T-helper 2 cell treated with Interferon-gamma antibody and Interleukin-4, amounts not matched to agents 5 μg/mL and 100 μg/mL, for 36 hours (primary cell): ENCODE results near the gene KCNJ5.
"Not testable (repeated sequence)": the region's sequence is repeated elsewhere in the genome, so short reads cannot be mapped to it uniquely, and the experiment has no call there.

Source experiments
- DNase-seq: peaks from one replicate; pipeline ENCODE4 v3.0.0; 2021; ENCODE audit warnings: low spot score
- H3K27ac Mint-ChIP-seq: one replicate; pipeline ENCODE4 v1.8.0; 2021; ENCODE audit warnings: mild to moderate bottlenecking, mixed read lengths
- H3K27me3 Mint-ChIP-seq: one replicate; pipeline ENCODE4 v1.8.0; 2021; ENCODE audit warnings: low read depth, mixed read lengths
- H3K36me3 Mint-ChIP-seq: one replicate; pipeline ENCODE4 v1.8.0; 2021; ENCODE audit warnings: low read depth, mixed read lengths
- H3K4me1 Mint-ChIP-seq: one replicate; pipeline ENCODE4 v1.8.0; 2021; ENCODE audit warnings: low read depth, mixed read lengths
- H3K4me3 Mint-ChIP-seq: one replicate; pipeline ENCODE4 v1.8.0; 2022; ENCODE audit warnings: mild to moderate bottlenecking, moderate library complexity, mixed read lengths
- H3K9me3 Mint-ChIP-seq: one replicate; pipeline ENCODE4 v1.8.0; 2021; ENCODE audit warnings: mixed read lengths

KCNJ5 gene

DNA sequence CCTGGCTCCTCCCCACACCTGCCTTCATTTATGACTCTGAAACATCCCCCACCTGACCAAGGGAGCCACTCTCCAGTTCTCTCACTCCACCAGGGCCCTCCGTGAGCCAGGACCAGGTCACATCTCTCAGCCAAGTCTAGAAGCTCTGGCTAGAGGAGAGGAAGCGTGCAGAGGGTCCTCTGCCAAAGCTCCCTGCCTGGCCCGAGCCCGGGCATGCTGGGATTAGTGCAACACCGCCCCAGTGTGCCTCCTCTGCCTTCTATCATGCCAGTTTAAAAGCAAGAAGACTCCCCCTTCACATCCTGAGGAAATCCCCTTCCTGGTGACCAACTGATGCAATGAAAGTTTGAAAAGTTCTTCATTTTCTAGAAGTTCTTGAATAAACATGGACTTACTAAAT is 28.1 kb downstream of the KCNJ5 start:
- H3K9me3 Mint-ChIP-seq: no peaks in the 10 kb centered on the region
- H3K4me3 Mint-ChIP-seq: no peak overlapping the region
- peaks cover 7% of the 10 kb centered on the region for H3K27me3 Mint-ChIP-seq
- DNase-seq: no peak
- no peaks in the 10 kb centered on the region for H3K36me3 Mint-ChIP-seq
- no peaks in the 10 kb centered on the region for H3K4me1 Mint-ChIP-seq
- H3K27ac Mint-ChIP-seq: no peak overlapping the region

DNA sequence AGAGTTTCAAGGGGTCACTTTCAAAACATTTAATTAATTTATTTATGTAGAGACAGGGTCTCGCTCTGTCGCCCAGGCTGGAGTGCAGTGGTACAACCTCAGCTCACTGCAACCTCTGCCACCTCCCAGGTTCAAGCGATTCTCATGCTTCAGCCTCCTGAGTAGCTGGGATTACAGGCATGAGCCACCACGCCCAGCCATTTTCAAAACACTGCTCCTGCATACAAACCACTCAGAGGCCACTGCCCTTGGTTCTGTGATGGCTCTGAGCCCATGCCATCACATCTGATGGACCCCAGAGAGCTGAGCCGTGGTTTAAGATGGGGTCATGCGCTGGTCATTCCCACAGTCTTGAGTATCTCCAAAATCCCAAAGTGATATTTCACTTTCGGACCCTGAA is 28.5 kb downstream of the KCNJ5 start:
- H3K4me3 Mint-ChIP-seq, DNase-seq, H3K27ac Mint-ChIP-seq, H3K36me3 Mint-ChIP-seq, H3K9me3 Mint-ChIP-seq, H3K27me3 Mint-ChIP-seq, H3K4me1 Mint-ChIP-seq: not testable (repeated sequence)

DNA sequence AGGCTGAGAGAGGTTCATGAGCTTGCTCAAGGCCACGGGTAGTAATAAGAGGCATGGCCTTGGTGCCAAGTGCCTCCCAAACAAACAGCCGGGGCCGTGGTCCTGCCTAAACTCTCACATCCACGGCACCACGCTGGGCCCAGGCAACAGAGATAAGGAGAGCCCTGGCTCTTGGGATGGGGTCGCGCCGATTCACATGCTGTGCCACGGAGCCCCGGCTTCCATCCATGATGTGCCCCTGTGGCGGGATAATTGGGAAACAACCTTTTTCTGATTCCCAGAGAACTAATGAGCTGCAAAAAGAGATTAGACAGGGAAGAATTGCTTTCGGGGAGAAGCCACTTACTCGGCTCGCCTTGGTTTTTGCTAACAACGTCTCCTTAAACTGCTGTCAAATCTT is 29.5 kb downstream of the KCNJ5 start:
- no peaks in the 10 kb centered on the region for H3K9me3 Mint-ChIP-seq
- H3K4me1 Mint-ChIP-seq: no peaks in the 10 kb centered on the region
- H3K27me3 Mint-ChIP-seq: peaks cover 7% of the 10 kb centered on the region
- H3K36me3 Mint-ChIP-seq: no peaks in the 10 kb centered on the region
- no peak overlapping the region for H3K27ac Mint-ChIP-seq
- no peak overlapping the region for H3K4me3 Mint-ChIP-seq
- DNase-seq: no peak

DNA sequence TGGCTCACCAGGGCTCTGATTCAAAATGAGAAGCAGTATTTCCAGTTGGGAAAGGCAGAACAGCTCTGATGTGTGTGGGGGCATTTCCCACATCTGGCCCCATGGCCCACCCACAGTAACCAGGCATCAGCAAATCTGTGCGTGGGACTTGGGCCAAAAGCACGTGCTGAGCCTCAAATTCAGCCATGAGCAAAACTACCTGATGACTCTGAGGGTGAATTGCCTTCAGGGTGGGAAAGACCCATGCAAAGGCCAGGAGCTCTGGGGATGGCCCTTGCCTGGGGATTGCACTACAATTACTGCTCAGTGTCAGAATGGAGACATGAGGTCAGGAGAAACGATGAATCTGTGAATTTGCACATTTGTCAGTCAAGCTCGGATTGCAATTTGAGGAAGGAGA is 30.6 kb downstream of the KCNJ5 start:
- Mint-ChIP-seq H3K27me3 (peaks cover 3% of the 10 kb centered on the region), H3K4me1 (no peaks in the 10 kb centered on the region), H3K36me3 (no peaks in the 10 kb centered on the region)

DNA sequence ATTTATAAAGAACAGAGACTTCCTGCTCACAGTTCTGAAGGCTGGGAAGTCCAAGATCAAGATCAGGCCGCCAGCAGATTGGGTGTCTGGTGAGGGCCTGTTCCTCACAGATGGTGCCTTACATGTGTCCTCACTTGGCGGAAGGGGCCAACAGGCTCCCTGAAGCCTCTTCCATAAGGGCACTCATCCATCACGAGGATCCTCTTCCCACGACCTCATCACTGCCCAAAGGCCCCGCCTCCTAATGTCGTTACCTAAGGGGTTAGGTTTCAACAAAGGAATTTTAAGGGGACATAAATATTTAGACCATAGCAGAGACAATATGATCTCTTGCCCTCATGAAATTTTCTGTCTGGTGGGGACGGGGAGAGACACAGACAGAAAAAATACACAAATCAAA is 32.9 kb downstream of the KCNJ5 start:
- H3K4me3 Mint-ChIP-seq: no peak overlapping the region
- no peaks in the 10 kb centered on the region for H3K36me3 Mint-ChIP-seq
- DNase-seq: no peak
- H3K9me3 Mint-ChIP-seq: no peaks in the 10 kb centered on the region
- H3K4me1 Mint-ChIP-seq: peaks cover 5% of the 10 kb centered on the region
- no peak overlapping the region for H3K27ac Mint-ChIP-seq
- H3K27me3 Mint-ChIP-seq: peaks cover 3% of the 10 kb centered on the region

More for the DNA sequence above, 30.6 kb downstream of the KCNJ5 start:
- no peak overlapping the region for H3K4me3 Mint-ChIP-seq
- DNase-seq: no peak
- no peaks in the 10 kb centered on the region for H3K9me3 Mint-ChIP-seq
- no peak overlapping the region for H3K27ac Mint-ChIP-seq

DNA sequence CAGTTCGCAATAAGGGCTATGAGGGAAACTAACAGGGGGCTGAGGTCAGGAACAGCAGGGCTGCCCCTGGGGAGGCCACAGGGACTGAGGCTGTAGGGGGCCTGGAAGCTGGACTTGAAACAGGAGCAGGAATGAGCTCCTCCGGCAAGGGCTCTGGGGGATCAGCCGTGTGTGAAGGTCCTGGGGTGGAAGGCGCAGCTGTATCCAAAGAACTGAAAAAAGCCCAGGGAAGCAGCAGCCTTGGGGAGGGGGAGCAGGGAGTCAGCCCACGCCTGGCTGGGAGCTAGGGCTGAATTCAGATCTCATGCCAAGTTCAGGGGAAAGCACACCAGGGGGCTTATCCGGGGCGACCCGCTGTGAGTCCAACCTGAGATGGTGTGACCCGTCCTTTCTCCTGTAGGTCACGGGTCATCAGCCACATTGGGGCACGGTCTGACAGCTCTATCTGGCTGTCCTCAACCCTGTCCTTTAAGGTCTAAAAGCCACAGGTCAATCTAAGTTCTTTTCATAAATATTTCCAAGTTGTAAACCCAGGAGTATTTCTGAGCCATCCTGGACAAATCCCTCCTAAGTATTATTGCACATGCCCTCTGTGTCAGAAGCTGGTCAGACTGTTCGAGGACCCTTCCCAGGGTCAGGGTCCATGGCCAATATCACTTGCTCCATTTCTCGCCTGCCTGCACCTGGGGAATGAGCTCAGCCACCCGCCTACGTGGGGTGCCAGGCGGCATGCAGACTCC is 33.5 kb downstream of the KCNJ5 start:
- Mint-ChIP-seq H3K4me3 (no peak overlapping the region), H3K4me1 (peaks cover 5% of the 10 kb centered on the region), H3K27ac (no peak overlapping the region), H3K36me3 (no peaks in the 10 kb centered on the region), H3K27me3 (no peaks in the 10 kb centered on the region), H3K9me3 (no peaks in the 10 kb centered on the region)
- no peak for DNase-seq

DNA sequence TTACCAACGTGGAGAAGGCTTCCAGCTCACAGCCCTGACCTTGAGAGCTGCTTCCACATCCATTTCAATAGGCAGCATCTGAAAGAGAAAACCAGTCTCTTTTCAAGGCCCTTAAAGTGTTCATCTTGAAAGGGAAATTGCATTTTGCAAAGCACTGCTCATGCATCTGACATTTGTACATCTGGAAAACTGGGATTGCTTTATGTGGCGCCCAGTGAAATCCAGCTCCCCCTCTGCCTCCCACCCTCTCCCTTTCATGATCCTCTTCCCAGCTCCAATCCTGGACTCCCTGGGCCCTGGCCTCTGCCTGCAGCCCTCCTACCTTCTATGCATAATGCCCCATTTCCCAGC is 34.1 kb downstream of the KCNJ5 start:
- Mint-ChIP-seq H3K36me3 (no peaks in the 10 kb centered on the region), H3K4me3 (no peak overlapping the region), H3K27me3 (no peaks in the 10 kb centered on the region), H3K27ac (no peak overlapping the region), H3K4me1 (peaks cover 5% of the 10 kb centered on the region), H3K9me3 (no peaks in the 10 kb centered on the region)
- DNase-seq: no peak

DNA sequence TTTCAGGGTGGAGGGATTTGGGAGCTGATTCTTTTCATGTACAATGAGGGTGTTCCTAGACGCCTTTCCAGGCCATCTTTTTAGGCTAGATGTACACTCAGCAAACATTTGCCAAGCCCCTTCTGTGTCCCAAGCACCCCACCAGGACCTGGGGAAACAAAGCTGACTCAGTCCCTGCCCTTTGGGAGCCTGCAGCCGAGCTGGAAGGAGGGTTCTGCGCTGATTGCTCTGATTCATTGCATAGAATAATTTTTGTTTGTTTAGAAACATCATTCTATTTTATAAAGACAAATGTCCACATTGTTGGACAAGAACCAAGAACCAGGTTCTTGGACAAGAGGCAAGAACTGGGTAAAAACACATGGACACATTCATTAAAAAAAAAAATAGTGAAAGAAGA is 34.8 kb downstream of the KCNJ5 start:
- Mint-ChIP-seq H3K9me3 (no peaks in the 10 kb centered on the region), H3K27me3 (no peaks in the 10 kb centered on the region), H3K4me1 (peaks cover 5% of the 10 kb centered on the region), H3K36me3 (no peaks in the 10 kb centered on the region), H3K27ac (no peak overlapping the region), H3K4me3 (no peak overlapping the region)
- DNase-seq: no peak

DNA sequence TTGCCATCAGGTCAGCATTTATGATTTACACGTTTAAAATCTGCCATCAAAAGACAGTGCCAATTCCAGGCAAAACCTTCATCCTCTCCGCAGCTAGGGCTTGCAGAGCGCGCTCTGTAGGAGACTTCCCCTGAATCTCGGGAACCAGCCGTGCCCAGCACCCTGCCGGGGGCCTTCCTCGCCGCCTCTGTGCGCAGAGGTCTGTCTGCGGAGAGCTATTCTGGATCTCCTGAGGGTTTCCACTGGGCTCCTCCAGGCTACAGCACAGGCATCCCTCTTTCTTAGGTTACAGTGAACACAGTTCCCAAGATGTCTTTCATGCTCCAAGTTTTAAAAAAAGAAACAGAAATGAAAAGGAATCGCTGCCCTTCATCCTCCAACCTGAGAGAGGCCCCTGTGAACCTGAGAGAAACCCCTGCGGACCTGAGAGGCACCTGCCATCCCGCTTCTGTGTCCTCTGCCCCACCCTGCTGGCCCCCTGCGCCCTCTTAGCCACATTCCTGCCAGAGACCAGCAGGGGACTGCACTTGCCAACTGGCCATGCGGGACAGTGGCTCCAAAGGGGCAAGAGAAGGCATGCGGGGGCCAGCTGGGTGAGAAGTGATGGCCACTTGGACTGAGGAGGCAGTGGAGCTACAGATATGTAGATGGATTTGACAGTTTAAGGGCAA is 35.4 kb downstream of the KCNJ5 start:
- peaks cover 5% of the 10 kb centered on the region for H3K4me1 Mint-ChIP-seq
- H3K4me3 Mint-ChIP-seq: no peak overlapping the region
- H3K27me3 Mint-ChIP-seq: no peaks in the 10 kb centered on the region
- H3K9me3 Mint-ChIP-seq: no peaks in the 10 kb centered on the region
- DNase-seq: no peak
- no peak overlapping the region for H3K27ac Mint-ChIP-seq
- H3K36me3 Mint-ChIP-seq: no peaks in the 10 kb centered on the region

DNA sequence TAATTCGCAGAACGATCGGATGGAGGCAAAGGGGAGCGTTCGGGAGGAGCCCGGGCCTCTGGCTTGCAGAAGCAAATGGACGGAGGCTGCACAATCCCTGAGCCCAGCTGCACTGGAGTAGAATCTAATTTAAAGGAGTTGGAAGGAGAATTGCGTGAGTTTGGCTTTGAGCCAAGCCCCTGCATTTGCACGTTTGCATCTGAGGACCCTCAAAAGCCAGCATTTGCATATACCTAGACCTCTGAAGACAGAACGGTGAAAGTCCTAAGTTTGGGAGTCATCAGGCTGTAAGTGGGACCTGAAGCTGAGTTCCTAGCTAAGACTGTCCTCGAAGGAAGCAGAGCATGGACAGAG is 35.9 kb downstream of the KCNJ5 start:
- no peak overlapping the region for H3K27ac Mint-ChIP-seq
- H3K36me3 Mint-ChIP-seq: no peaks in the 10 kb centered on the region
- H3K27me3 Mint-ChIP-seq: no peaks in the 10 kb centered on the region
- no peaks in the 10 kb centered on the region for H3K9me3 Mint-ChIP-seq
- H3K4me1 Mint-ChIP-seq: peaks cover 5% of the 10 kb centered on the region
- no peak for DNase-seq
- no peak overlapping the region for H3K4me3 Mint-ChIP-seq

DNA sequence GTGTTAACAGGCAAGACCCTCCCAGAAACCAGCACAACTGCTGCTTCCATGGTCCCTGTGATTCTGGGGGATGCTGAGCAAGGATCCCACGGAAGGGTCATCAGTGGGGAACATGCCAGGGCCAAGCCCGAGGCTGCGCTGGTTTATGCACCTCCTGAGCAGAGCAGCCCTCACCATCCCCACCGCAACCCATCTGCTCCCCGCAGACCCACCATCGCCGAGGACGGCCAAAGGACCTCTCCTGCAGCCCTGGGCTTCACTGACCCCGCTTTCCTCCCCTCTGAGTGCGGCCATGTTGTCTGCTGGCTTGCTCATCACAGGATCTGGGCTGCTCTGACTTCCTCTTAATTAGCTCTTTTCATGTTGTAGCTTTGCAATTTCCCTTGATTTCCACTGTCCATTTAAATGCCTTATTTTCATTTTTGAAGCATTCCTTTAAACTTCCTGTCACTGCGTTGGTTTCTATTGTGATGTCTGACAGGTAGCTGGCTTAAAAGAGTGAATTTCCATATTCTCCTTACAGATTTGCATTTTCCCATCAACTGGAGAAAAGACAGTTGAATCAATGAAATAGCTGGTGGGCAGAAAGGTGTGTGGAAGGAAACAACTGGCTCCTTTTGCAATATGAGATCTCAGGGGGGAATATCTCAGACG is 36.7 kb downstream of the KCNJ5 start:
- Mint-ChIP-seq H3K4me3 (no peak overlapping the region), H3K4me1 (peaks cover 5% of the 10 kb centered on the region), H3K36me3 (no peaks in the 10 kb centered on the region), H3K9me3 (no peaks in the 10 kb centered on the region), H3K27me3 (no peaks in the 10 kb centered on the region), H3K27ac (no peak overlapping the region)
- no peak for DNase-seq

DNA sequence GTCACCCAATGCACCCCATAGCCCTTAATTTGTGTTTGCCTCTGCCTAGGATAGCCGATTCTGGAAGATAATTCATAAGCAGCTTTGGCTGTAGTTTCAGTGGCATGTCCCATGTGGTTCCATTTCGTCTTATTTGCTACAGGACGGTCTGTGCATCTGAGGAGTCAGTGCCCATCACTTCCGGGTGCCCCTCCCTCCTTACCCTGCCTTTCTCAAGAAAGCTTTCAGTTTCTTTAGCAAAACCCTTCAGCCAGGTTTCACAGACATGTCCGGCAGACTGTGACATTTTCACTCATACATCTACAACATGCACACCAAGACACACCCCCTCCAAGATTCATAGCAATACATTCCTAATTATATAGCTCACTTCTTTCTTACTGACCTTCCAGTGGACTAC is 37.2 kb downstream of the KCNJ5 start:
- Mint-ChIP-seq H3K27ac (no peak overlapping the region), H3K4me3 (peak overlapping the region; percentile 0), H3K27me3 (no peaks in the 10 kb centered on the region), H3K4me1 (peaks cover 5% of the 10 kb centered on the region), H3K36me3 (no peaks in the 10 kb centered on the region), H3K9me3 (no peaks in the 10 kb centered on the region)
- DNase-seq: no peak

DNA sequence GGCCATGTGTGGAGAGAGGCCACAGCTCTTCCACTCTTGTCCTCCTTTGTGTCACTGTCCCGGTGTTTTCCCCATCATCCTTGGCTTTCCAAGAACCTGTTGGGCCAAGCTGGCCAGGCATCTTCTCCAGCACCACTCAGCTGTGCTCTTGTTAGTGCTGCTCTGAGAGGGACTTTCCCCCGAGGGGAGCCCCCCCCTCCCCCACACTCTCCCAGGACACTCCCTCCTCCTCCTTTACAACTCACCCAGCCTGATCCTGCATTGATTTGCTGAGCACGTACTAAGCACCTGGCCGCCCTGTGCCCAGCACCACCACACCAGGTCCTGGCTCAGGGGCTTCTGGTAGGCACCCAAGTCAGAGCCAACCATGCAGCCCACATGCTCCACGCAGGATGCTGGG is 38.3 kb downstream of the KCNJ5 start:
- no peak for DNase-seq
- no peaks in the 10 kb centered on the region for H3K9me3 Mint-ChIP-seq
- no peak overlapping the region for H3K4me3 Mint-ChIP-seq
- H3K27ac Mint-ChIP-seq: no peak overlapping the region
- H3K4me1 Mint-ChIP-seq: peaks cover 5% of the 10 kb centered on the region
- no peaks in the 10 kb centered on the region for H3K27me3 Mint-ChIP-seq
- H3K36me3 Mint-ChIP-seq: no peaks in the 10 kb centered on the region

DNA sequence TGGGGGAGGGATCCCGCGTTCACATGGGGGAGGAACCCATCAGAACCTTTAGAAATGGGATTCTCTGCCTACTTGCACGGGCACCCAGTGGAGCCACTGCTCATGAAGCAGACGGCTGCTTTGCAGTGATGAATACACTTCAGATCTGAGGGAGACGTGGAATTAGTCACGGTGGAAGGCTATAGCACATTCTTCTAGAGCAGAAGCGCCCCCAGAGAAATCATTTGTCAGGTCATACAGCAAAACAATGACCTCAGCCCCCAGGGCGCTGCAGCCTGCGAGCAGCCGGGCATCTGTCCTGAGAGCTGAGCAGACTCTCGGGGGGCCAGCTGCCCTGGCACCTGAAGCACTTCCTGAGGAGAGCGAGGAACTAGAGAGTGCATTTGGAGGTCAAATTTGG is 38.8 kb downstream of the KCNJ5 start:
- Mint-ChIP-seq H3K4me3 (no peak overlapping the region), H3K27ac (no peak overlapping the region), H3K4me1 (peaks cover 5% of the 10 kb centered on the region), H3K9me3 (no peaks in the 10 kb centered on the region), H3K36me3 (no peaks in the 10 kb centered on the region), H3K27me3 (no peaks in the 10 kb centered on the region)
- DNase-seq: no peak
